GM12891 (cell line): ENCODE data around the gene PLBD2.
"Not testable (repeated sequence)": the region's sequence is repeated elsewhere in the genome, so short reads cannot be mapped to it uniquely, and the experiment has no call there.

Source experiments
- DNase-seq: peaks from one replicate; pipeline ENCODE4 v3.0.0; 2011; ENCODE audit warnings: low spot score; ENCODE audit not compliant: insufficient read length
- FAIRE-seq: peaks from 2 replicates; lab custom pipeline; 2011; peaks lifted over from hg19 to GRCh38; lab: Jason Lieb, UNC
- PAX5 ChIP-seq: IDR thresholded peaks from 2 replicates; pipeline ENCODE4 v1.6.1; 2011; ENCODE audit warnings: low read length, moderate library complexity, mild to moderate bottlenecking; ENCODE audit not compliant: insufficient read depth, severe bottlenecking
- POLR2A ChIP-seq: IDR thresholded peaks from 2 replicates; pipeline ENCODE4 v1.6.1; 2011; ENCODE audit warnings: low read depth, low read length, control low read depth
- POLR2AphosphoS5 ChIP-seq: IDR thresholded peaks from 2 replicates; pipeline ENCODE4 v1.6.1; 2011; ENCODE audit warnings: low read depth, low read length, control low read depth
- POU2F2 ChIP-seq: IDR thresholded peaks from 2 replicates; pipeline ENCODE4 v1.6.1; 2011; ENCODE audit warnings: low read depth, mild to moderate bottlenecking, control low read depth, low read length, moderate library complexity
- SPI1 ChIP-seq: IDR thresholded peaks from 2 replicates; pipeline ENCODE4 v1.6.1; 2011; ENCODE audit warnings: low read depth, low read length, control low read depth
- TAF1 ChIP-seq: IDR thresholded peaks from 2 replicates; pipeline ENCODE4 v1.6.1; 2011; ENCODE audit warnings: low read depth, low read length, control low read depth

PLBD2 gene

DNA sequence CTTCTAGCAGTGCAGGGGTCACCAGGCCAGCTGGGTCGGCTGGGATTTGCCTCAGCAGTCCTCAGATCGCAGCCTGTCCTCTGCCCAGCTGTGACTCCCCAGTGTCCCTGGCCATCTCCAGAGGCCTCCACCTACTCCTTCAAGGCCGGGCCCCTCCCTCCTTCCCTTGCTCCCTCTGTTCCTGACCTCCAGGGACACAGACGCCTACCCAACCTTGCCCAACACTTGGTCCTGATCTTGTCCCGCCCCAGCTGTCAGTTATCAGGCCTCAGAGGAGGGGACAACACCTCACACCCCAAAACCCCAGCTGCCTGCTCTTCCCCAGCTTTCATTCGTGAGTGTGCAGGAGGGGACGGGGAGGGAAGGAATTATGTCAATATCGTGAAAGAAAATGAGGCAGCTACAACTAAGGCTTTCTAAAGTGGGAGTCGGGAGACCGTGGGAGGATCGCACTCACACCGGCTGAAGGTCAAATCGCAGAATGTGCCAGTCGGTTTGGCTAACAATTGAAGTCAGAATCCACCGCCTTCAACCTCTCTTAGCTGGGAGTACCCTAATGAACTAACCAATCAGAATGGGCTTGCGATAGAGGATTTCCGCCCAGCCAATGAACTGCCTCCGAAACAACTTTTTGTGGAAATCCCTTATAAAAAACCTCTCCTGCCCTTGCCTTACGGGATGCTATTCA is 9.4 kb upstream of the PLBD2 start:
- FAIRE-seq (no peak), DNase-seq (no peak)
- TF ChIP-seq SPI1 (no peak), POLR2A (no peak), POLR2AphosphoS5 (no peak), TAF1 (no peak), PAX5 (no peak), POU2F2 (no peak)

DNA sequence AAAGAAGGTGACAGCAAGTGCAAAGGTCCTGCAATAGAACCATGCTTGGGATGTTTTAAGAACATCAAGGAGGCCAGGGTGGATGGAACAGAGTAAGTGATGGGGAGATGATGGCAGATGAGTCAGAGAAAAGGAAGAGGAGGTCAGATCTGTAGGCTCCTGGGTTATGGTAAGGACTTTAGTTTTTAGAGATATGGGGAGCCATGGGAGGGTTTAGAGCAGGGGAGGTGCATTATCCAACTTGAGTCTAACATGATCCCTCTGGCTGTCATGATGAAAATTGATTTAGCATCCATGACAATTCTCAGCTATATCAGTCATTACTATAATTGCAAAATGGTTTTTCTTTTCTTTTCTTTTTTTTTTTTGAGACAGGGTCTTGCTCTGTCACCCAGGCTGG is 7.3 kb upstream of the PLBD2 start:
- DNase-seq: no peak
- TF ChIP-seq PAX5: no peak
- no peak for TF ChIP-seq POLR2A
- no peak for TF ChIP-seq SPI1
- no peak for TF ChIP-seq POU2F2
- no peak for TF ChIP-seq POLR2AphosphoS5
- no peak for TF ChIP-seq TAF1
- FAIRE-seq: no peak

DNA sequence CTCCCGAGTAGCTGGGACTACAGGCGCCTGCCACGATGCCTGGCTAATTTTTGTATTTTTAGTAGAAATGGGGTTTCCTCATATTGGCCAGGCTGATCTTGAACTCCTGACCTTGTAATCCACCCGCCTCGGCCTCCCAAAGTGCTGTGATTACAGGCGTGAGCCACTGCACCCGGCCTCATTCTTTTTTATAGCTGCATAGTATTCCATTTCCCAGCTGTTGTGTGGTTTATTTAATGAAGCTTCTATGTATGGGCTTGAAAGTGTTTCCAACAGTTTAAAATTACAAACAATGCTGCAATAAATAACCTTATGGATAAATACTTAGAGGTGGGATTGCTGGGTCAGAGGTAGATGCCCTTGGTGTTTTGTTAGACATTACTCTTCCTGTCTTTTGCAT is 4.2 kb upstream of the PLBD2 start:
- FAIRE-seq, DNase-seq: not testable (repeated sequence)

DNA sequence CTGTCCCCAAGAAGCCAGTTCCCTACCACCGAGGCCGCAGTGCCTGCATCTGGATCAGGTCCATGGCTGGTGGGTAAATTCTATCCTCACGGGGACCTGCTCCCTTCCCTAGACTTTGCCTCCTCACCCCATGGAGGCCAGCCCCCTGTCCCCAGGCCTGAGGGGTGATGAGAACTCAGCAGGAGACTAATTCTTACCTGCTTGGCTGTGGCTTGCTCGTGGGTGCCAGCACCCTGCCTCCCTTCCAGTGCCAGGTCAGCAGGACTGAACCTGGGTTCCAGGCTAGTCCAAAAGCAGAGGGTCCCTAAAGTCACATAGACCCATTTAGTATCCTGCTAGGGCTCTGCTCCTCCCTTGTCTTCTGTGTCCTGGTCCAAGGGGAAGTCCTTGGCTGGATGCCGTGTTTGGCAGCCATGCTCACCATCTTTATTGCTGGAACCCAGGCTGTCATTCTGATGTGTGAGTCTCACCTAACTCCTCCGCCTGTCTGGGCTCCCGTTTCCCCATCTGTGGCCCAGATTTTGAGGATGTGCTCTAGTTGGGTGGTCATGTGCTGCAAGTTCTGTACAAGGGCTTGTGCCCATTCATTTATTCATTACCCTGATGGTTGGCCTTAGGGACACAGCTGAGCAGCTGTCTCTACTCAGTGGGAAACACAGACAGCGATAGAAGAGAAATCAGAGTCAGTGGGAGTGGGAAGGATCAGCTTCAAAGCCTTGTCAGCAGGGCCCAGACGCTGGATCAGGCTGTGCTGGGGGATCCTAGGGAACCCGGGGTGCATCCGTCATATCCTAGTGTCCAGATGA is 949 bp downstream of the PLBD2 start:
- TF ChIP-seq SPI1 (no peak), PAX5 (no peak), TAF1 (no peak), POU2F2 (no peak), POLR2AphosphoS5 (no peak), POLR2A (no peak)
- FAIRE-seq (no peak), DNase-seq (no peak)

DNA sequence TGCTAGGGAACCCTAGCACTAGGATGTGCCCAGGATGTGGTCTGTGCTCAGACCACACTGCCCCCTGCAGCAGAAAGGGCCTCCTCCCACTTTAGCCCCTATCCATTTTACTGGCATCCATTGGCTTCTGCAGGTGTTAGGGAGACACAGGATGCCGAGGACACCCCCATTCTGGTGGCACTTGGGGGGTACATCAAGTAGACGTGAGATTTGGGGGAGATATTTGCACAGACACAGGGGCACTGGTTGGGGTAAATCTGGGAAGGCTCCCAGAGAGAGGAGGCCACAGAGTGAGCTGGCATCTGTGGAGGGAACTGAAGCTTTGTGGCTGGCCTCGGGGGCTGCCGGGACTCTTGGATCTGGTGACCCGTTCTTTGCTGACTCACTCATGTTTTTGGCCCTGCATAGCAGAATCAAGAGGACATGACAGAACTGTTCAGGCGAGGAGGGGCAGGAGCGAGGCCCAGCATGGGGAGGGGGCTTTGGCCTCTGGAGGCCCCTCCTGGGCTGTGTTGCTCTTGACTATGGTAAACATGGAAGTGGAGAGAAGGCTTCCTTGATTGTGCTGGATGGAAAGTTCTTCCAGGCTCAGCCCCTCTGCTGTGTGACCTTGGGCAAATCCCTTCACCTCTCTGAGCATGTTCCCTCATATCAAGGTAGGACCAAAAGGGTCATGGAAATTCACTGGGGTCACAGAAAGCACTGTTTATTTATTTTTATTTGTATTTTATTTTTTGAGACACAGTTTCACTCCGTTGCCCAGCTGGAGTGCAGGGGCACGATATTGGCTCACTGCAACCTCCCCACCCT is 1.8 kb downstream of the PLBD2 start:
- no peak for FAIRE-seq
- no peak for TF ChIP-seq POLR2AphosphoS5
- TF ChIP-seq POU2F2: no peak
- no peak for DNase-seq

DNA sequence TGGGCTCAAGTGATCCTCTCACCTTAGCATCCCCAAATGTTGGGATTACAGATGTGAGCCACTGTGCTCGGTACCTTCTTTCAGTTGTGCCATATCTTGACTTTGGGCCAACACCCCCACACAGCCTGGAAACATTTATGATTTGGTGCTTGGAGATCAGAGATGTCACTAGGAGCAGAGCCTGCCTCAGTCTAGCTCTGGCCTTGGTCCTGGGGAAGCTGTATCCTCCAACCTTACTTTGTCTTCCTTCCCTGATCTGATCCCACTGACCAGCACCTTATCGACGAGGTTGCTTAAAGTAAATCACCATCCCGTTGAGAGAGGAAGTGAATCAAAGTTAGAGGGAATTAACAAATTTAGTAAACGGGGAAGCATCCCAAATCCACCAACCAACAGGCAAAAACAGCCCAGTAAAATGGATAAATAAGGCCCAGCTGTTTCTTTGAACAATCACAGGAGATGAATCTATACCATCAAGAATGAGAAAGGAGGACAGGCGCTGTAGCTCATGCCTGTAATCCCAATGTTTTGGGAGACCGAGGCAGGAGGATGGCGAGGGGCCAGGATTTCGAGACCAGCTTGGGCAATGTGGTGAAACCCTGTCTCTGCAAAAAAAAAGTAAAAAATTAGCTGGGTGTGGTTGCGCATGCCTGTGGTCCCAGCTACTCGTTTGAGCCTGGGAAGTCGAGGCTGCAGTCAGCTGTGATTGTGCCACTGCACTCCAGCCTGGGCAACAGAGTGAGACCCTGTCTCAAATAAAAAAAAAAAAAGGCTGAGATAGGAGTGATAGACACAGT is 3.4 kb downstream of the PLBD2 start:
- no peak for FAIRE-seq

DNA sequence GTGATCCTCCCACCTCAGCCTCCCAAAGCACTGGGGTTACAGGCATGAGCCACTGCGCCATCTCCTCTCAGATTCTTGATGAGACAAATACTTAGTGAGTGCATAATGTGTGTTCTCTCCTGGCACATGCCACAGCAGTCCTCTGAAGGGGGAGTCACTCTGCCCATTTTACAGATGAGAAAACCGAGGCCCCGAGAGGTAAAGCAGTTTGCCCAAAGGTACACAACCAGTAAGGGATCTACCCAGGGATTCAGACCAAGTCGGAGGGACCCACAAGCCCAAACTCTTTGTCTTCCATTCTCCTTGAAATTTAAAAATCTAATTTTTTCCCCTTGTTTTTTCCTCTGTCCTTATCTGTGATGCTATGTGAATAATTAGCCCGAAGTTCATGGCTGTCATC is 6.3 kb downstream of the PLBD2 start:
- FAIRE-seq: no peak
- TF ChIP-seq TAF1 (no peak), POU2F2 (no peak), POLR2AphosphoS5 (no peak), SPI1 (no peak), POLR2A (no peak), PAX5 (no peak)
- no peak for DNase-seq

More for the DNA sequence above, 3.4 kb downstream of the PLBD2 start:
- no peak for DNase-seq
- TF ChIP-seq POU2F2: no peak
- no peak for TF ChIP-seq POLR2A
- no peak for TF ChIP-seq PAX5
- TF ChIP-seq TAF1: no peak
- TF ChIP-seq POLR2AphosphoS5: no peak
- no peak for TF ChIP-seq SPI1

DNA sequence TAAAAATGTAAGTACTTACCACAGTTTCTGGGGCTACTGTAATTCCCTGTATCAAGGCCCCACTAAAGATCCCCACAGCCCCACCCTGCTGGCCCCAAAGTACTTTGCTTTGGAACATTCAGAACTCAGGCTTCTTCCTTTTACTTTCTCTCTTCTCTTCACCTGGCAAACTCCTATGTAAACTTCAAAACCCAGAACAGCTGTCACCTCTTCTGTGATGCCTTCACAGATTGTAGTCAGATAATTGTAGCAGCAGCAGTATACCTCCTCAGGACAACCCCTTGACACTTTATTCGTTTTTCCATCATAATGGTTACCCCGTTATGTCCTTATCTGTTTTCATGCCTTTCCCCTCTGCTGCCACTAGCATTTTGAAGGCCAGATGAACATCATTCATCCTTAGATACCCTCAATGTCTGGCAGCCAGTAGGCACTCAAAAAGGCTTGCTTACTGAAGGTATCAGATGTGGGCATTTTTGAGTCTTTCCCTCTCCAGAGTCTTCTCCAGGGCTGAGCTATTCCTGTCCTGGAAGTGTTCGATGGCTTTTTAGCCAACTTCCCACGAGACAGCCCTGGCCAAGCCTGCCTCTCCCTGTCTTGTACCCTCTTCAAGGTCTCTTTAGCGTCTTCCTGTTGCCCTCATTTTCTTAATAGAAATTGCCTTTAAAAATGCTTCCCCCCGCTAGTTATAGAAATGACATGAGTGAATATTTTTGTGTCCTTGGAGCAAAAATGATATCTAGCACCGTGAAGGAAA is 7.4 kb downstream of the PLBD2 start:
- DNase-seq (no peak), FAIRE-seq (no peak)
- TF ChIP-seq POU2F2 (no peak), POLR2AphosphoS5 (no peak), SPI1 (no peak), PAX5 (no peak), TAF1 (no peak), POLR2A (no peak)
